SK-N-SH (cell line): ENCODE measurements around the gene OTUD1.

Experiments used
- CHD2 ChIP-seq: fragments of 150-350 bp; IDR thresholded peaks from 2 replicates; pipeline ENCODE4 v1.6.1; 2018; ENCODE audit warnings: low read length; ENCODE audit not compliant: partially characterized antibody
- CTCF ChIP-seq: fragments of 200-600 bp; sonication (generic); IDR thresholded peaks from 2 replicates; pipeline ENCODE4 v1.6.1; 2017; ENCODE audit warnings: antibody characterized with exemption, mild to moderate bottlenecking, moderate library complexity
- EP300 ChIP-seq, 2 experiments: IDR thresholded peaks; 2 replicates each; pipeline versions ENCODE4 v1.4.0 to v1.6.1; 2012; ENCODE audit warnings: borderline replicate concordance in 1 of 2, low read depth in 1 of 2, low read length in 1 of 2
- POLR2AphosphoS5 ChIP-seq: IDR thresholded peaks from 2 replicates; pipeline ENCODE4 v1.6.1; 2012; ENCODE audit warnings: low read depth, low read length

- TF ChIP-seq POLR2AphosphoS5 (no peak), CTCF (no peak), EP300 (IDR thresholded peaks at IDR 0.05; ENCODE audit: borderline replicate concordance in 1 of 2, low read depth in 1 of 2, low read length in 1 of 2) (no peak), CHD2 (no peak)
These were observed 32.5 kb upstream of the OTUD1 start for GRCh38 chr10:23406409-23406808.
